HG03575 (cell line): ENCODE results near the gene TMPO.
"Not testable (repeated sequence)": the region's sequence is repeated elsewhere in the genome, so short reads cannot be mapped to it uniquely, and the experiment has no call there.

Experiments
- ATAC-seq: cut with Tn5 transposase; IDR thresholded peaks from one replicate; pipeline ENCODE4 v1.9.1; 2021; ENCODE audit not compliant: unreplicated experiment, insufficient number of reproducible peaks, low FRiP score; ENCODE audit errors: extremely low read depth

Gene TMPO, protein sequence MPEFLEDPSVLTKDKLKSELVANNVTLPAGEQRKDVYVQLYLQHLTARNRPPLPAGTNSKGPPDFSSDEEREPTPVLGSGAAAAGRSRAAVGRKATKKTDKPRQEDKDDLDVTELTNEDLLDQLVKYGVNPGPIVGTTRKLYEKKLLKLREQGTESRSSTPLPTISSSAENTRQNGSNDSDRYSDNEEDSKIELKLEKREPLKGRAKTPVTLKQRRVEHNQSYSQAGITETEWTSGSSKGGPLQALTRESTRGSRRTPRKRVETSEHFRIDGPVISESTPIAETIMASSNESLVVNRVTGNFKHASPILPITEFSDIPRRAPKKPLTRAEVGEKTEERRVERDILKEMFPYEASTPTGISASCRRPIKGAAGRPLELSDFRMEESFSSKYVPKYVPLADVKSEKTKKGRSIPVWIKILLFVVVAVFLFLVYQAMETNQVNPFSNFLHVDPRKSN

DNA sequence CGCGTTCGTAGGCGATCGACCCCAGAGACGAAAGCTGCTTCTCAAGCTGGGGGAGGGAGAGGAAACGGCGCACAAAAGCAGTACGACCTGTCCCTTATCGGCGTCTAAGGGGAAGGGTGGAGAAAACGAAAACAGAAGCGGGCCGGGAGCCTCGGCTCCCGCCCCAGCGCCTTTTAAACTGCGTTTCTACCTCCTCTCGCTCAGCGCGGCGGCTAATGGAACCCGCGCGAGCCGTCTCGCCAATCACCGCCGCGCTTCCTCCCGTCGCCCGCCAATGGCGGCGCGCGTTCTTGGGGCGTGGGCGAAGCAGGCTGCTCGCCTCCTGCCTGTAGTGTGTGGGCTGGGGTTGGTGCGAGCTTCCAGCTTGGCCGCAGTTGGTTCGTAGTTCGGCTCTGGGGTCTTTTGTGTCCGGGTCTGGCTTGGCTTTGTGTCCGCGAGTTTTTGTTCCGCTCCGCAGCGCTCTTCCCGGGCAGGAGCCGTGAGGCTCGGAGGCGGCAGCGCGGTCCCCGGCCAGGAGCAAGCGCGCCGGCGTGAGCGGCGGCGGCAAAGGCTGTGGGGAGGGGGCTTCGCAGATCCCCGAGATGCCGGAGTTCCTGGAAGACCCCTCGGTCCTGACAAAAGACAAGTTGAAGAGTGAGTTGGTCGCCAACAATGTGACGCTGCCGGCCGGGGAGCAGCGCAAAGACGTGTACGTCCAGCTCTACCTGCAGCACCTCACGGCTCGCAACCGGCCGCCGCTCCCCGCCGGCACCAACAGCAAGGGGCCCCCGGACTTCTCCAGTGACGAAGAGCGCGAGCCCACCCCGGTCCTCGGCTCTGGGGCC is at the start of gene TMPO:
Gene TMPO, plus strand, starts transcription at position 304 of the 824 bp plus-strand sequence. Its CDS starts 278 bp downstream, at position 582.
- ATAC-seq, result peak; percentile 39

DNA sequence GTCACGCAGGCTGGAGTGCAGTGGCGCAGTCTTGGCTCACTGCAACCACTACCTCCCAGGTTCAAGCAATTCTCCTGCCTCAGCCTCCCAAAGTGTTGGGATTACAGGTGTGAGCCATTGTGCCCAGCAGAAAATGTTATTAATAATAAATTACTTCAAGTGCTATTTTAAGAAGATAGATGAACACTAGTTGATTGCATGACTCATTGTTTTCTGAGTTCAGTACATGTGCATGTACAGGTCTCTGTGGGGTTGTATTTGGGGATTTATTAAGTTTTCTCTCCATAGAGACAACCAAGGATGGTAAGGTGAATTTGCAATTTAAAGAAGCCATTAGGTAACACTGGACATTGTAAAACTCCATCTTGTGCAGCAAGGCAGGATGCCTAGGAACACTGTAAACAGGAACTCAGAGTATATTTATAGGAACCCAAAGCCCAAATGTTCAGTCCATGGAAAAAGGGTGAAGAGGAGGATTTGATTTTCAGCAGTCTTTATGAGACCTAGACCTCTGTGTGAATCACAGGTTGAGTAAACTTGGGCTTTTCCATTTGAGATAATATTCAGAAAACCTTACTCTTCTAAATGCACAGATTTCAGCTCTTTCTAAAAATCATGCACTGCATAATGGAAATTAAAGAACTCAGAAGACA is 49.3 kb upstream of the TMPO start:
- ATAC-seq, result no peak

DNA sequence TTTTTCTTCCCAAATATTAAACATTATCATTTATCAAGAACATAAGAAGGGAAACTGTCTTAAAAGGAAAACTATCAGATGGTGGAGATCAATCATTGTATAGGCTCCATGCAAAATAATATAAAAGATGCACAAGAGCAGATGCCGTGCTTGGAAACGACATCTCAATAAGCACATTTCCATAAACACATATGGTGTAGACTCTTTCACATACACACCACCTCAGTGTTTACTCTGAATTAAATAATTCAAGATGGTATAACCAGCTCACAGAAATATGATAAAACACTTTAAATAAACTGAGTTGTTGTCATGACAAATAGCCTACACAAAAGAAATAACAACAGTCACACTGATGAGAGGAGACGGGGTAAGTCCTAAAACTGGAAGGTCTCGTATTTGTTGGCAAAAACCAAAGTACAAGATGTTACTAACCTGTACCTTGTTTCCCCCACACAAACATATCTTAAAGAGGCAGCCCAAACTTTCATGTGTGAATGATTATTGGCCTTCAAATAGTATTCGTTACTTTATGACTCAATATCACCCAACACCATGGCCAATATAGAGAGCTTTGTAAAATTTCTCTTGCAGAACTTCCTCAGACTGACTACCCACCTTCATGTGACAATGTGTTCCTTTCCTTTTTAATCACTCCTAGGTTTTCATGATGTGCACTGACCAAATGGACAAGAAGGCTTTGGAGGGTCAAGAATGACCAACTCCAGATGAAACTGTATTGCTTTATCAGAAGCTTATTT is 48.6 kb upstream of the TMPO start:
- ATAC-seq, result no peak

DNA sequence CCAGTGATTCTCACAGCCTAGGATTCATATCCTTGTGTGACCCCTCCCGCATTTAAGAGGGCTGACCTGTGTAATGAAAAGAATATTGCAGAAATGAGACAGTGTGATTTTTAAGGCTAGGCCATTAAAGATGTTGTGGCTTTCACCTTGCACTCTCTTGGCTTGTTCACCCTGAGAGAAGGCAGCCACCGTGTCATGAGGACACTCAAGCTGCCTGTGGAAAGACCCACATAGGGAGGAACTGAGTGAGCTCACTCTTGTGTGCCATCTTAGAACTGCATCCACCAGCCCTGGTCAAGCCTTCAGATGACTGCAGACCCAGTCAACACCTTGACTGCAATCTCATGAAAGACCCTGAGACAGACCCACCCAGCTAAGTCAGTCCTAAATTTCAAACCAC is 46.3 kb upstream of the TMPO start:
- no peak for ATAC-seq

DNA sequence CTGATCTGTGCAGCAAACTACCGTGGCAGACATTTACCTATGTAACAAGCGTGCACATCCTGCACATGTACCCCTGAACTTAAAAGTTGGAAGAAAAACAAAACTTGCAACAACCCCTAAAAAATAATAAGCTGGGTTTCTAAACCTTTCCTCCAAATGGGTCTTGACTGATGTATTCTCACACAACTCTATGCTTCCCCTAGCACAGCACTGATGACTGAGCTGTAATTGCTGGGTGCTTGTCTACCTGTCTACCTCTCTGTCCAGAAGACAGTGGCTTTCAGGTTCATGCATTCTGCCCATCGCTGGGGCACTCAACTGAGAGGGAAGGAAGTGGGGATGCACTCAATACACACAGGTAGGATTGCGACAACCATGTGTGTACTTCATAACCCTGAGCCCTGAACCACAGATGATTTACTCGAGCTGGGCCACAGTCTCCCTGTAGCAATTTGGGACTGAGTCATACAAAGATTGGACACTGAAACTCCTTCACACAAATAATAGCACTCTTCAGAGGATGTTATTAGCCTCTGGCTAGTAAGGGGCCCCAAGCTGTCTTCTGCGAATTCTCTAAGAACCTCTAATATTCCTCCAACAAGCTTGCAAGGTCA is 44.8 kb upstream of the TMPO start:
- no peak for ATAC-seq

DNA sequence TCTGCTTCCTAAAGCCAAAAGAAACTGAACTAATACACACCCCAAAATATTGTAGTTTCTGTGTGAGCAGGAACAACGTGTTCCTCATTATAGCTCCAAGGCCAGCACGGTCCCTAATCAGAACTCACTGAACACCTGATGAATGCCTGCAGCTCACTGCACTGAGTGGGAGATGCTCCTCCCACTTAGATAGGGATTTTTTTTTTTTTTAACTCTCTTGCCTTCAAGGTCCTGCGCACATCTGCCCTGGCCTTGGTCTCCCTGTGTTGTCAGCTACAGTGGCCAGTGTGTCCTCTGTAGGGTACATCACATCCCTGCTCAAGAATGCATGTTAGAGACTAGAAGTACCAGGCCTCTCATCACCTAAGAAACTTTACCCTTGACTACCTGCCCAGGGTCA is 44.3 kb upstream of the TMPO start:
- ATAC-seq, result no peak

DNA sequence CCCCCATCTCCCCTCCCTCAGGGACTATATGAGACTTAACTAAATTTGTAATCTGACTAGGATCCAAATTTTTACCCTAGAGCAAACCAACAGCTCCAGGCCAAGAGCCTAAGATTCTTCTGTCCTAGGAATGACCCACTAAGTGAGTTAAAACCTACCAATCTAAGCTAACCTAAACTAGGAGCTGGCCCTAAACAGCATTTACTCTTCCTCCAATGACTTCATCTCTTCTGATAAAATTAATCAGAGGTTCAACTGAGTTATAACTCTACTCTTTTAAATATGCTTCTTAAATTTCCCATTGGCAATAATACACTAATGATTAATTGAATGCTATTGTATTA is 39.9 kb upstream of the TMPO start:
- no peak for ATAC-seq

DNA sequence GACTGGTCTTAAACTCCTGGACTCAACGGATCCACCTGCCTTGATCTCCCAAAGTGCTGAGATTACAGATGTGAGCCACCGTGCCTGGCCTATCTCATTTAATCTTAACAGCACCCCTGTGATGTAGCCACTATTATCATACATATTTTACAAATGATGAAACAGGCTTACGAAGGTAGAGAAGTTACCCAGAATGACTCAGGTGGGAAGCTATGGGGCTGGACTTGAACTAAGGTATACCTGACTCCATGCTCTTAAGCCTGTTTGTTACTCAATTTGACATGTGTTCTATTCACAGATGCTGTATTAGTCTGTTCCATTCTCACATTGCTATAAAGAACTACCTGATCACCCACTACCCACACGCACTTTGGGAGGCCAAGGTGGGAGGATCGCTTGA is 36.8 kb upstream of the TMPO start:
- ATAC-seq, result no peak

DNA sequence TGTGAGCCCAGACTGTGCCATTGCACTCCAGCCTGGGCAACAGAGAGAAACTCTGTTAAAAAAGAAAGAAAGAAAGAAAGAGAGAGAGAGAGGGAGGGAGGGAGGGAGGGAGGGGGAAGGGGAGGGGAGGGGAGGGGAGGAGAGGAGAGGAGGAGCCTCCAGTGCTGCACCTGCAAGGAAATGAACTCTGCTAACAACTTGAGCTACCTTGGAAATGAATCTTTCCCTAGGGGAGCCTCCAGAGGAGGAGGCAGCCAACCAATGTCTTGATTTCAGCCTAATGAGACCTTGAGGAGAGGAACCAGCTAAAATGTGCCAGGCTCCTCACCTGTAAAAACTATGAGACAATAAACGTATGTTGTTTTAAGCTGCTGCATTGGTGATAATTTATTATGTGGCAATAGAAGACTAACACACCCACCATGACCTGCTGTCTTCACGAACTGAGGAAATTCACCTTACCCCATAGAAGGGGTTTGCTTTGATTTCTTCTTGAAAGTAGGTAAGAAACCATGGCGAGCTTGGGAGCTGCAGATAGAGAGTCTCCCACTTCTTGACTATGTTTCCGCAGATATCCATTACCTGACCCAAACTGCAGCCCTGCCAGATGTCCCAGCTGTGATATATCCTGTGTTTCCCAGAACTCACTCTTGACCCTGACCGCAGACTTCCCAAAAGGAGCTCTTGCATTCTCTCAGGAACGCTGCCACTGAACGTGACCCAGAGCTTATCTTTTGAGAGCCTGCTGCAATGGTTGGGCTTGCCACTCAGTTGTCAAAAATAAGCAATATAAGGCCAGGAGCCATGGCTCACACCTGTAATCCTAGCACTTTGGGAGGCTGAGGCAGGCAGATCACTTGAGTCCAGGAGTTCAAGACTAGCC is 31.5 kb upstream of the TMPO start:
- ATAC-seq, result no peak

DNA sequence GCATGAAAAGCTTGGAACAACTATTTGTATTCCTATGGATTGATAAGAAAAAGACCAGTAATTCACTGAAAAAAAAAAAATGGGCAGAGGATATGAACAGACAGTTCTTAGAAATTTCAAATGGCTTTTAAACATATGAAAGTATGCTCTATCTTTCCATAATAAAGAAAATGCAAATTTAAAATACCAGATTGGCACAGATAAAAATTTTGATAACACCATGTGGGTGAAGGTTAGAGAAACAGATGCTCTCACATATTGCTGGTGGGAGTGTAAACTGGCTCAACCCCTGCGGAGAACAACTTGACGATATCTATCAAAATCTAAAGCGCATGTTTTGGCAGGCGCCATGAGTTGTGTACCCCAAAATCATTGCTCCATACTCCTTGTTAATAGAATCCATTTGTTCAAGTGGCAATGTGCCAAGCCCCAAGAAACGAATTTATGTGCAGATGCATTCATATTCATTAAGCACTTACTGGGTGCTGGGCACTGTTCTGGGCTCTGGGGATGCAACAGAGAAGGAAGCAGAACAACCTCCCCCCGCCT is 29.5 kb upstream of the TMPO start:
- no peak for ATAC-seq

DNA sequence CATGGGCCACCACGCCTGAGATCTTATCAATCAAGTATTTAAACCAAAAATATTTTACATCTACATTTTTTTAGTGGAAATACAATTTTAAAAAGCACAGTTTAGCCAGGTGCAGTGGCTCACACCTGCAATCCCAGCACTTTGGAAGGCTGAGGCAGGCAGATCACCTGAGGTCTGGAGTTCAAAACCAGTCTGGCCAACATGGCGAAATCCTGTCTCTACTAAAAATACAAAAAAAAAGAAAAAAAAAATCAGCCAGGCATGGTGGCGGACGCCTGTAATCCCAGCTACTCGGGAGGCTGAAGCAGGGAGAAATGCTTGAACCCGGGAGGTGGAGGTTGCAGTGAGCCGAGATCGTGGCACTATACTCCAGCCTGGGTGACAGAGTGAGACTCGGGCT is 27.0 kb upstream of the TMPO start:
- ATAC-seq, result not testable (repeated sequence)

DNA sequence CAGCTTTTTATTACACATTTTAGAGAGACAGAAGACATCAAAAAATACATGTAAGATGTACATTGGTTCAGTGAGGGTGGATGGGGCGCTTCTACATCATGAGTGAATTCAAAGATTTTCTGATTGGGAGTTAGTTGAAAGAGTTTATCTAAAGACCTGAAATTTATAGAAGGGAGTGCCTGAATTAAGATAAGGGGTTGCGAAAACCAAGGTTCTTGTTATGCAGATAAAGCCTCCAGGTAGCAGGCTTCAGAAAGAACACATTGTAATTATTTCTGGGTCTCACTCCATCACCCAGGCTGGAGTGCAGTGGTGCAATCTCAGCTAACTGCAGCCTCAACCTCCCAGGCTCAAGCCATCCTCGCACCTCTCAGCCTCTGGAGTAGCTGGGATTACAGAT is 26.2 kb upstream of the TMPO start:
- no peak for ATAC-seq

DNA sequence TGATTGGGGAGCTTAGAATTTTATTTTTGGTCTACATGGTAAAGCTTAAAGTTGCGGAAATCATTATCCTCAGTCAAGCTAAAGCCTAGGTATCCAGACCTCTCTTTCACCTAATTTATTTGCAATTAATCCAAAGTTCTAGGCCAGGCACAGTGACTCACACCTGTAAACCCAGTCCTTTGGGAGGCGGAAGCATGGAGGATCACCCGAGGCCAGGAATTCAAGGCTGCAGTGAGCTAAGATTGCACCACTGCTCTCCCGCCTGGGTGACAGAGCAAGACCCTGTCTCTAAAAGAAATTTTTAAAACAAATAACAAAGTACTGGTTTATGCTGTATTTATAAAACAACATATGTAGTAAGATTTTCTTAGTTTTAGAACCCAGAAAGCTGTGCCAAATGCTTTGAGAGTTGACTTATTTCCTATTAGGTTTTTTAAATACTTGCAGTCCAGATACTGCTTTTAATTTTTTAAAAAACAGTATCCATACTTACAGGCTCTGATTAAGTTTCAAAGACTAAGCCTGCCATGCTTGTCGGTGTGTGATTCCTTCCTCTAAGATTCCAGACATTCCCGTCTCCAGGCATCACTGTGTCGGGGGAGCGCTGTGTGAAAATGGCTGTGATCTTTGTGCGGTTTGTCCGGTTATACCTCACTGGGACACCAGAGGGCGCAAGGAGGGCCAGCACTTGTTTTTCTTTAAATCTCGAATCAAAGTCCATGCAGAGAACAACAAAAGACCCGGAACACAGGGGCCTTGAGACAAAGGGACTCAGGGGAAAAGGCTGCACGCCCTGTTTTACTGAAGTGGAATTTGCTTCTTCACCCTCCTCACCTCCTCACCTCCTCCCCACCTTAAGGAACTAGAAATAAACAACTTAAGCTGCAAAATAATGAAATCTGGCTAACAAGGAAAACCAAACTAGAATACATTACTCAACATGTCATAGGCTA is 24.6 kb upstream of the TMPO start:
- peak; percentile 70 for ATAC-seq

DNA sequence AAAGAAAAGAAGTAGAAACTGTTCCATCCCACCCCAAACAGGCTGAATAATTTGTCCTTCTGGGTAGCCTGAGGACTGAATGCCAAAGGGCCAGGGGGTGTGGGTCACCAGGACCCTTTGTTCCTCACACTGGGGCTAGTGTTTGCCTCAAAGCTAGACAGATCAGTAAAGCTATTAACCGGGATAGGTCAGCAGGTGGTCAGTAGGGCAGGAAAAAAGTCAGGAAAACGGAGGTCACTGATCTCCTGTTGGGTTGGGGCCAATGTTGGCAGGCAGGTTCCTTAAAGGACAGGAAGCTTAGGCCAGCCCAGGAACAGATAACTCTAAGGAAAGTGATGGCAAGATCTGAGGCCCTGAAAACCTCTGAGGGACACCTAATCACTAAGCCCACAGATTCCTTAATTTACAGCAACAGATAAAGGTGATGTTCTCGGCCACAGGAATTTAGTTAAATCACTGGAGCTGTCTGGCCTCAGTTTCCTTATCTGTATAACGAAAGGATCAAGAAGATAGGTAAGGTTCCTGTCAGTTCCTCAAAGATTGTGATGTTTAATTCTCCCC is 22.7 kb upstream of the TMPO start:
- no peak for ATAC-seq

DNA sequence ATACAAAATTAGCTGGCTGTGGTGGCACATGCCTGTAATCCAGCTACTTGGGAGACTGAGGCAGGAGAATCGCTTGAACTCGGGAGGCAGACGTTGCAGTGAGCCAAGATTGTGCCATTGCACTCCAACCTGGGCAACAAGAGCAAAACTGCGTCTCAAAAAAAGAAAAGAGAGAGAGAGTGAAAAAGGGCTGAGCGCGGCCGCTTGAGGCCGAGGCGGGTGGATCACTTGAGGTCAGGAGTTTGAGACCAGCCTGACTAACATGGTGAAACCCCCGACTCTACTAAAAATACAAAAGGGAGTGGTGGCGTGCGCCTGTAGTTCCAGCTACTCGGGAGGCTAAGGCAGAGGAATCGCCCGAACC is 14.1 kb upstream of the TMPO start:
- not testable (repeated sequence) for ATAC-seq

DNA sequence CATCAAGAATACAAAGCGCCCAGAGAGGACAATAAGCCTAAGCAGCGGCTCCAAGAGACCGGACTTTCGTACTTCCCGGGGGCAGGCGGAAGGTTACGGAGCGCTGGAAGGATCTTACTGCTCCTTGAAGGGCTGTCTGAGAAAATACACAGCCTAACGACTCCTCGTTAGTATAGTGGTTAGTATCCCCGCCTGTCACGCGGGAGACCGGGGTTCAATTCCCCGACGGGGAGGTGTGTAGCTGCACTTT is 12.1 kb upstream of the TMPO start:
- peak; percentile 63 for ATAC-seq
